SIG-M5 (cell line): ENCODE results near the gene GOSR2.
"Not testable (repeated sequence)": the region's sequence is repeated elsewhere in the genome, so short reads cannot be mapped to it uniquely, and the experiment has no call there.

Experiments
- DNase-seq: peaks from one replicate; lab custom pipeline; 2025; lab: John Stamatoyannopoulos, UW

Gene GOSR2

GRCh38 chr17:46930051-46930450 lies 7.1 kb downstream of the GOSR2 start:
- no peak for DNase-seq

- DNase-seq = no peak
Observed at GRCh38 chr17:46931596-46931995, 8.6 kb downstream of the GOSR2 start.

GRCh38 chr17:46935658-46936266 lies 12.8 kb downstream of the GOSR2 start:
- DNase-seq = no peak

GRCh38 chr17:46940692-46941404 lies 17.9 kb downstream of the GOSR2 start:
- no peak for DNase-seq

GRCh38 chr17:46942441-46943217 lies 19.7 kb downstream of the GOSR2 start:
- DNase-seq = no peak

- DNase-seq = no peak
Observed at GRCh38 chr17:46943218-46943500, 20.2 kb downstream of the GOSR2 start.

GRCh38 chr17:46943501-46944393 lies 20.8 kb downstream of the GOSR2 start:
- no peak for DNase-seq

GRCh38 chr17:46944931-46945330 lies 22.0 kb downstream of the GOSR2 start:
- DNase-seq = no peak

- DNase-seq = no peak
Observed at GRCh38 chr17:46947216-46947615, 24.3 kb downstream of the GOSR2 start.

GRCh38 chr17:46948544-46948943 lies 25.6 kb downstream of the GOSR2 start:
- no peak for DNase-seq

- DNase-seq = no peak
Observed at GRCh38 chr17:46949291-46950174, 26.6 kb downstream of the GOSR2 start.

GRCh38 chr17:46950342-46950996 lies 27.5 kb downstream of the GOSR2 start:
- DNase-seq = no peak

- no peak for DNase-seq
Observed at GRCh38 chr17:46950997-46951621, 28.1 kb downstream of the GOSR2 start.

- DNase-seq = no peak
Observed at GRCh38 chr17:46951706-46952105, 28.7 kb downstream of the GOSR2 start.

GRCh38 chr17:46952115-46952514 lies 29.2 kb downstream of the GOSR2 start:
- DNase-seq = no peak

GRCh38 chr17:46953191-46953590 lies 30.2 kb downstream of the GOSR2 start:
- DNase-seq = not testable (repeated sequence)

GRCh38 chr17:46958041-46958591 lies 35.2 kb downstream of the GOSR2 start:
- no peak for DNase-seq

GRCh38 chr17:46960152-46960551 lies 37.2 kb downstream of the GOSR2 start:
- no peak for DNase-seq

GRCh38 chr17:46962374-46962790 lies 39.4 kb downstream of the GOSR2 start:
- DNase-seq = no peak

- DNase-seq = no peak
Observed at GRCh38 chr17:46963571-46963970, 40.6 kb downstream of the GOSR2 start.
